GM12878 (cell line): ENCODE measurements around the gene VIPR2.

Experiments used
- BACH1 ChIP-seq: fragments of 450-650 bp; IDR thresholded peaks from 2 replicates; pipeline ENCODE4 v1.6.1; 2017; ENCODE audit warnings: mild to moderate bottlenecking, borderline replicate concordance
- BHLHE40 ChIP-seq, 2 experiments: fragments of 450-650 bp in 1 of 2; IDR thresholded peaks; 2 replicates each; pipeline ENCODE4 v1.6.1; 2011 to 2017; ENCODE audit warnings: low read depth in 2 of 2, borderline replicate concordance in 1 of 2, improper control_type of control experiment in 1 of 2, low read length in 1 of 2, mild to moderate bottlenecking in 1 of 2
- CEBPB ChIP-seq, 2 experiments: fragments of 150-350 bp in 1 of 2; IDR thresholded peaks; 2 replicates each; pipeline ENCODE4 v1.6.1; 2012 to 2014; ENCODE audit warnings: low read depth in 2 of 2, low read length in 2 of 2, borderline replicate concordance in 1 of 2, inconsistent platforms in 1 of 2
- EZH2 ChIP-seq: IDR thresholded peaks from 2 replicates; pipeline ENCODE4 v1.6.1; 2012; ENCODE audit warnings: low read depth, mild to moderate bottlenecking, control low read depth, inconsistent platforms, low read length, borderline replicate concordance; ENCODE audit not compliant: control insufficient read depth
- GABPA ChIP-seq: IDR thresholded peaks from 2 replicates; pipeline ENCODE4 v1.6.1; 2014; ENCODE audit warnings: antibody characterized with exemption, low read depth, mild to moderate bottlenecking, inconsistent platforms
- JUND ChIP-seq: IDR thresholded peaks from 2 replicates; pipeline ENCODE4 v1.6.1; 2012; ENCODE audit warnings: low read depth, mild to moderate bottlenecking, low read length, improper control_type of control experiment, moderate library complexity
- NR2F1 ChIP-seq: fragments of 450-650 bp; conservative IDR thresholded peaks from 2 replicates; pipeline ENCODE4 v1.6.1; 2017; ENCODE audit warnings: mild to moderate bottlenecking
- RFX5 ChIP-seq: IDR thresholded peaks from 2 replicates; pipeline ENCODE4 v1.6.1; 2011; ENCODE audit warnings: low read depth, low read length, improper control_type of control experiment
- SP1 ChIP-seq: IDR thresholded peaks from one replicate; pipeline ENCODE4 v1.6.1; 2011; ENCODE audit warnings: low read depth, low read length
- TF ChIP-seq, protein P1 (sequence below), 3 experiments: IDR thresholded peaks in 2 of 3; conservative IDR thresholded peaks in 1 of 3; 2 replicates each; pipeline ENCODE4 v1.5.1; 2011; ENCODE audit warnings: low read depth in 3 of 3, low read length in 3 of 3, mild to moderate bottlenecking in 3 of 3, control low read depth in 2 of 3, moderate library complexity in 2 of 3, inconsistent platforms in 1 of 3, mixed read lengths in 1 of 3; ENCODE audit not compliant: control insufficient read depth in 2 of 3, insufficient read depth in 1 of 3; ENCODE audit errors: extremely low read depth in 1 of 3
- TF ChIP-seq, protein P2 (sequence below): fragments of 450-650 bp; formaldehyde crosslinking; IDR thresholded peaks from 2 replicates; pipeline ENCODE4 v1.5.0; 2022; ENCODE audit warnings: mild to moderate bottlenecking, missing genetic modification characterization

DNA sequence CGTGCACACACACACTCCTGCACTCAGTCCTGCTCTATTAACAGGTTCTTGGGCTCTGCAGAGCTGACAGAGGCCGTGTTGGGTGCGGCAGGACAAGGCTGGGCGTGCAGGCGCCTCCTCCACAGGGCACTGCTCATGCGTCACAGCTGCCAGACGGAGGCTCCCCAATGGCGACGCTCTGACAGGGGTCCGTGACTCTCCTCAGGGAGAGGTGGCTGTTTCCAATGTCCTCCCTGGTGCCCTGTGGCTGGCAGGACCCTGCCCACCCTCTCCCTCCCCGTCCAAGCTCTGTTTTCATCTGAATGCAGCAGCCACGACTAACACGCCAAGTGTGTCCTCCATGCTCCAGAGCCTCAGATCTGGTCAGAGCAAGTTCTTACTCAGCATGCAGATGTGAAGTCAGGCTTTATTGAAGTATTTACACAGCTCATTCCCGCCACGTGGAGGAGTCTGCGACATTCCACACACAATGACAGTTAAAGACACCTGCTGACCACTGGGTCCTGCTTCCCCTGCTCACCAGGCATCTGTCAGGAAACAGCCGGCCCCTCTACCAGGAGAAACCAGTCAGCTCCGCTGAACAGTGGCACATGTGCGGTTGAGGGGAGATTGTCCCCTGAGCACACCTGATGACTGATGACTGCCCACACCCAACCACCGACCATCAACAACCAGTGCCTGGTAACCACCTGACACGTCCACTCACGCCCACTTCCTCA, 116.7 kb downstream of the VIPR2 start:
- TF ChIP-seq NR2F1 (no peak), BHLHE40 (IDR thresholded peaks at IDR 0.05; ENCODE audit: borderline replicate concordance in 1 of 2, low read depth in 2 of 2, low read length in 1 of 2) (no peak), RFX5 (no peak), SP1 (no peak), EZH2 (no peak), GABPA (no peak), BACH1 (no peak), CEBPB (IDR thresholded peaks at IDR 0.05; ENCODE audit: borderline replicate concordance in 1 of 2, low read depth in 2 of 2, low read length in 2 of 2) (no peak), JUND (no peak)
- TF ChIP-seq, protein P1, sequence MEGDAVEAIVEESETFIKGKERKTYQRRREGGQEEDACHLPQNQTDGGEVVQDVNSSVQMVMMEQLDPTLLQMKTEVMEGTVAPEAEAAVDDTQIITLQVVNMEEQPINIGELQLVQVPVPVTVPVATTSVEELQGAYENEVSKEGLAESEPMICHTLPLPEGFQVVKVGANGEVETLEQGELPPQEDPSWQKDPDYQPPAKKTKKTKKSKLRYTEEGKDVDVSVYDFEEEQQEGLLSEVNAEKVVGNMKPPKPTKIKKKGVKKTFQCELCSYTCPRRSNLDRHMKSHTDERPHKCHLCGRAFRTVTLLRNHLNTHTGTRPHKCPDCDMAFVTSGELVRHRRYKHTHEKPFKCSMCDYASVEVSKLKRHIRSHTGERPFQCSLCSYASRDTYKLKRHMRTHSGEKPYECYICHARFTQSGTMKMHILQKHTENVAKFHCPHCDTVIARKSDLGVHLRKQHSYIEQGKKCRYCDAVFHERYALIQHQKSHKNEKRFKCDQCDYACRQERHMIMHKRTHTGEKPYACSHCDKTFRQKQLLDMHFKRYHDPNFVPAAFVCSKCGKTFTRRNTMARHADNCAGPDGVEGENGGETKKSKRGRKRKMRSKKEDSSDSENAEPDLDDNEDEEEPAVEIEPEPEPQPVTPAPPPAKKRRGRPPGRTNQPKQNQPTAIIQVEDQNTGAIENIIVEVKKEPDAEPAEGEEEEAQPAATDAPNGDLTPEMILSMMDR (IDR thresholded peaks at IDR 0.05 in 2 of 3, conservative IDR thresholded peaks at IDR 0.05 in 1 of 3; ENCODE audit: control insufficient read depth in 2 of 3, extremely low read depth in 1 of 3, insufficient read depth in 1 of 3, low read depth in 3 of 3, low read length in 3 of 3): no peak
- TF ChIP-seq, protein P2, sequence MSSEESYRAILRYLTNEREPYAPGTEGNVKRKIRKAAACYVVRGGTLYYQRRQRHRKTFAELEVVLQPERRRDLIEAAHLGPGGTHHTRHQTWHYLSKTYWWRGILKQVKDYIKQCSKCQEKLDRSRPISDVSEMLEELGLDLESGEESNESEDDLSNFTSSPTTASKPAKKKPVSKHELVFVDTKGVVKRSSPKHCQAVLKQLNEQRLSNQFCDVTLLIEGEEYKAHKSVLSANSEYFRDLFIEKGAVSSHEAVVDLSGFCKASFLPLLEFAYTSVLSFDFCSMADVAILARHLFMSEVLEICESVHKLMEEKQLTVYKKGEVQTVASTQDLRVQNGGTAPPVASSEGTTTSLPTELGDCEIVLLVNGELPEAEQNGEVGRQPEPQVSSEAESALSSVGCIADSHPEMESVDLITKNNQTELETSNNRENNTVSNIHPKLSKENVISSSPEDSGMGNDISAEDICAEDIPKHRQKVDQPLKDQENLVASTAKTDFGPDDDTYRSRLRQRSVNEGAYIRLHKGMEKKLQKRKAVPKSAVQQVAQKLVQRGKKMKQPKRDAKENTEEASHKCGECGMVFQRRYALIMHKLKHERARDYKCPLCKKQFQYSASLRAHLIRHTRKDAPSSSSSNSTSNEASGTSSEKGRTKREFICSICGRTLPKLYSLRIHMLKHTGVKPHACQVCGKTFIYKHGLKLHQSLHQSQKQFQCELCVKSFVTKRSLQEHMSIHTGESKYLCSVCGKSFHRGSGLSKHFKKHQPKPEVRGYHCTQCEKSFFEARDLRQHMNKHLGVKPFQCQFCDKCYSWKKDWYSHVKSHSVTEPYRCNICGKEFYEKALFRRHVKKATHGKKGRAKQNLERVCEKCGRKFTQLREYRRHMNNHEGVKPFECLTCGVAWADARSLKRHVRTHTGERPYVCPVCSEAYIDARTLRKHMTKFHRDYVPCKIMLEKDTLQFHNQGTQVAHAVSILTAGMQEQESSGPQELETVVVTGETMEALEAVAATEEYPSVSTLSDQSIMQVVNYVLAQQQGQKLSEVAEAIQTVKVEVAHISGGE: no peak
